Stimulated activated CD8-positive, alpha-beta memory T cell treated with anti-CD3 and anti-CD28 coated beads, Interleukin-12 subunit alpha, Interleukin-12 subunit beta, amount 100 ng/mL, for 4 hours (primary cell): ENCODE measurements around the gene SLC34A1.
"Not testable (repeated sequence)": the region's sequence is repeated elsewhere in the genome, so short reads cannot be mapped to it uniquely, and the experiment has no call there.

Experiments used
- DNase-seq: peaks from one replicate; pipeline ENCODE4 v3.0.0-alpha.2; 2020; ENCODE audit warnings: low read depth

Gene SLC34A1

DNA sequence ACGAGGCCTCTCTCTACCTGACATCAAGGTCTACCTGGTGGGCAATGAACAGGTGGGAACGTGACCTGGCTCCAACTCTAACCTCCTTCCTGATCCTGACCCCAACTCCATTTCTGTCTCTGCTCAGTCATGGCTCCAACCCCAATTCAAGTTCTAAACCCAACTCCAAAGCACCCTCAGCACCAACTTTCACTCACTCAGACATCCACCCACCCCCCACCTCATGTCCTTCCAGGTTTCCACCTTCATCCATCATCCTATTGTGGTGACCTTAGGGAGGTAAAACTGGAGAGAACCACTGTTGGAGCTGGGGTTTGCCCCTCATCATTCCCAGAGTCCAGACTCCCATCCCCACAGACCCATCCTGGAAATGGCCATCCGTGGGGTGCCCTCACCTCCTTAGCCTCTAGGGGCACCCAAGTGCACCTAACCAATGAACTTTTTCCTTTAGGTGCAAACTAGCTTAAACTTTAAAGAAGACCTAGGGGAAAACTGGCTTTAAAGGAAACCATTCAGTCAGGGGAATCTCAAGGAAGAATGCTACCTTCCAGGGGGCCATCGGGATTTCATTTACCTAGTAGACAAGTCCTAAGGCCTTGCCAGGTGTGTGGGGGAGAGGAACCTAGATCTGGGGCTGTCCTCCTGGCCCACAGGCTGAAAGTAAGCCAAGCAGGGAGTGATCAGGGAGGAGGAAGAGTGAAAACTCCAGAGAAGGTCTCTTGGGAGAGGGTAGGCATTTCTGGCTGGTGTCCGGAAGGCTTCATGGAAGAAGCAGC is 15.2 kb upstream of the SLC34A1 start:
- no peak for DNase-seq

DNA sequence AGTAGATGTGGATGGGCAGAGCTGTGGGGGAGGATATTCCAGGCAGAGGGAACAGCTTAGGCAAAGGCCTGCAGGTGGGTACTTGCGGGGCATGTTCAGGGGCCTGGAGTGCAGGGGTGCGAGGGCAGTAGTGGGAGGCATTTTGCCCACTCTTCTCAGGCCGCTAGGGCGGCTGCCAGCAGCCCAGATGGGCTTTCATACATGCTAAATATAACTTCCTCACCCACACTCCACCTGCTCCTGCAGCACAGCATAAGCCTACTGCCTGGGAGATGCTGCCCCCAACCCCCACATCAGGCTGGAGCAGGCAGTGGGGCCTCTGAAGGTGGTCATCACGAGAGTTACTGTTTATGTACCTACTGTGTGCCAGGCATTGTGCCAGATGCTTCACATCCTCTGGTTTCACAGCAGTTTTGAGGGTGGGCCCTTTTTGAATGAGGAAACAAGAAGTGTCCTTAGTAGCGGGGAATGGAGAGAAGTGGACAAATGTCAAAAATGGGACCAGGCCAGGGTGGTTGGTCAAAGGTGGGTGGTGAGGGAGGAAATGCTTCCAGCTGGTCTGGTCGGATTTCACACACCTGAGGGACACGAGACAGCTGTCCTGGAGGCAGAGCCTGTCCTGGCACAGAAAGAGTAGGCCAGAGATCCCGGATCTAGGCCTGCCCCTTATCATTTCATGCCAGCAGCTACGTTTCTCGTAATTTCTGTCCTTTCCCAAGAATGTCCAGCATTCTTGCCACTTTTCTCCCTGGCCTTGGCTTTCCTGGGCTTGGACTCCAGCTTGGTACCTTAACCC is 14.4 kb upstream of the SLC34A1 start:
- no peak for DNase-seq

DNA sequence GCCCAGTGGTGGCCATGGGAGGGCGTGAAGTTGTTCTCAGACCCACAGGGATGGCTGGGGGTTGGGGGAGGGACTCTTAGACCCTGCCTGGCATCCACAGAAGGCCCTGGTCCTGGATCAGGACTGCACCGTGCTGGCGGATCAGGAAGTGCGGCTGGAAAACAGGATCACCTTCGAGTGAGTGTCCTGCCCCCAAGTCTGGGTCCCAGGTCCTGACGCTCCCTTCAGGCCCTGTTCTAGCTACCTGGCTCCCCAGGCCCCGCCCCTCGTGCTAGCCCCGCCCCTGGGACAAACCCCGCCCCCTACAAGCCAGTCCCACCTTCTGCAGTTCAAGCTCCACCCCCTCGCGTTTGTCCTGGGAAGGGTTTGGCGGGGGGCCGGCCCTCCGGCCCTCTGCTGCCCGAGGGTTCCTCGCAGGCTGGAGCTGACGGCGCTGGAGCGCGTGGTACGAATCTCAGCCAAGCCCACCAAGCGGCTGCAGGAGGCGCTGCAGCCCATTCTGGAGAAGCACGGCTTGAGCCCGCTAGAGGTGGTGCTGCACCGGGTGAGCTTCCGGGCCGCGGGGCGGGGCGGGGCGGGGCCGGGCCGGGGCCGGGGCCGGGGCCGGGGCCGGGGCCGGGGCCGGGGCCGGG is 13.6 kb upstream of the SLC34A1 start:
- DNase-seq, result no peak

DNA sequence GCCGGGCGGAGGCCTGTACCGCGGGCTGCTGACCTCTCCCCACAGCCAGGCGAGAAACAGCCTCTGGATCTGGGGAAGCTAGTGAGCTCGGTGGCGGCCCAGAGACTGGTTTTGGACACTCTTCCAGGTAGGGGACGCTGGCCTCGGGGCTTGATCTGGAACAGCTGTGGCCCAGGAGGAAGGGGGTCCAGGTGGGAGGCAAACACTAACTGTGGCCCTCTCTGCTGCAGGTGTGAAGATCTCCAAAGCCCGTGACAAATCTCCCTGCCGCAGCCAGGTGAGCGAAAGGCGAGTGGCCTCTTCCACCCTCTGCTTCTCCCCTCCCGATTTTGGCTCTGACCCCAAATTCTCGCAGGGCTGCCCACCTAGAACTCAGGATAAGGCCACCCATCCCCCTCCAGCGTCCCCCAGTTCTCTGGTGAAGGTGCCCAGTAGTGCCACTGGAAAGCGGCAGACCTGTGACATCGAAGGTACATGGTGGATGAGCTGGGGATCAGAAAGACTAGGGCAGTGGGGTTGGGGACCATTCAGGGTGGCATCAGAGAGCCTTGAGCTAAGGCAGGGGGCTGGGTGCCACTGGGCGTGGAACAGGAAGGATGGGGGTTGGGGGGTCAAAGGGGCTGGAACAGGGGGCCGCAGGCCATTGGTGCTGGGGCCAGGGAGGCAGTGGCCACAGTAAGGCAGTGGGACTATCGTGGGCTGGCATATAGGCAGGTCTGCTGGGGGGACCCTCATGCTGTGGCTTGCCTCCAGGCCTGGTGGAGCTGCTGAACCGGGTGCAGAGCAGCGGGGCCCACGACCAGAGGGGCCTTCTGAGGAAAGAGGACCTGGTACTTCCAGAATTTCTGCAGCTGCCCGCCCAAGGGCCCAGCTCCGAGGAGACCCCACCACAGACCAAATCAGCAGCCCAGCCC is 12.9 kb upstream of the SLC34A1 start:
- DNase-seq, result no peak

DNA sequence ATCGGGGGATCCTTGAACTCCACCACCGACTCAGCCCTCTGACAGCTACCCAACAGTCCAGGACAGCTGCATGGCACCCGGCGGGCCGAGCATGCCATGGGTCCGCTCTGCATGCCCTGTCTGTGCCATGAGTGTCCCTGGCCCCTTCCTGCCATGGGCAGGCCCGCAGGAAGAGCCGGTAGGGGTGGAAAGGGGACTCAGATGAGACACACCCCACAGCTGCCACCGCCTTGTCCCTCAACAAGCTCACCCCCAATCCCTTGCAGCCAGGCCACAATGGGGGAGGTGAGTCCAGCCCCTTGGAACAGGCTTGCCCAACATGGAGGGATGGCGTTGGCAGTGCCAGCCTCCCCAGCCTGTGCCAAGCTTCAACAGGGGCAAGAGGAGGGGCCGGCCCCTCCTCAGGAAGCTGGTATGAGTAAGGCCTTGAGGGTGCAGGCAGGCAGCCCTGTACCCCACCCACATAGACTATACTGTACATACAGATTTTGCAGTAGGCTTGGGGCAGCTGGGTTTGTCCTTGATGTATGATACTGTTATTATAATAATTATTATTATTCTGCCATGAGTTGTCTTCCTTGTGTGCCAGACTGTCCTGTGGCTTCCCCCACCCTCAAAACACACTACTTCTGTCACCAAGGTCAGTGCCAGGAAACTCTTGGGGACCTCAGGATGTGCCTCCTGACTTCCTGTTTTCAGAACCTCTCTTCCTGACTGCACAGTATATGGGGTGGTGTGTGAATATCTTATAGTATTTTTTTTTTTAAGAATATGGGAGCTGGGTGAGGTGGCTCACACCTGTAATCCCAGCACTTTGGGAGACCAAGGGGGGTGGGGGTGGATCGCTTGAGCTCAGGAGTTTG is 12.0 kb upstream of the SLC34A1 start:
- DNase-seq, result no peak

DNA sequence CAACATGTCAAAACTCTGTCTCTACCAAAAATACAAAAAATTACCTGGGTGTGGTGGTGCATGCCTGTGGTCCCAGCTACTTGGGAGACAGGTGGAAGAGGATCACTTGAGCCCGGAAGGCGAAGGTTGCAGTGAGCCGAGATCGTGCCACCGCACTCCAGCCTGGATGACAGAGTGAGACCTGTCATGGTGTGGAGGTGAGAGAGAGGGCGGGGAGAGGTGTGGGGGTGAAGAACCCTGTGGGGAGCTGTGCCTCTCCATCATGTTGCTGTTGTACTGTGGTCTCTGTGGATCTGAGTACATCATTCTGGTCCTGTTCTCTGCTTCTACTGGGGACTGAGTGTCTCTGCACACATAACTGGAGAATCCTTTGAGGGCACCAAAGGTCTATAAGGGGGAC is 11.3 kb upstream of the SLC34A1 start:
- DNase-seq, result no peak

DNA sequence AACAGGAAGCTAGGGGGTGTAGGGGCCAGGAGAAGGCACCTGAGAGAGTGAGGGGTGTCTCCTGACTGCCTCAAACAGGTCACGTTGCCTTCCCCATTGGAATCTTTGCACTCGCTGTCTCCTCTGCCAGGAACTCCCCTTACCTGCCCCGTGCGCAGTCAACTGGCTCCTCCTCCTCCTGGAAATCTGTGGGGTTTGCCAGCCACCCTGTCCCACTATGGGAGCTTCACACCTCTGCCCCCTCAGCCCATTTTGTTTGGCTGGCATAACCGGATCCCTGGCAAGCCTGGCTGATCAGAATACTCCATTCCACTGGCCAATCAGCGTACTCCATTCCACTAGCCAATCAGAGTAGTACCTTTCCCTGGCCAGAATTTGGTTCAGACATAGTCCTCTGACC is 10.4 kb upstream of the SLC34A1 start:
- no peak for DNase-seq

DNA sequence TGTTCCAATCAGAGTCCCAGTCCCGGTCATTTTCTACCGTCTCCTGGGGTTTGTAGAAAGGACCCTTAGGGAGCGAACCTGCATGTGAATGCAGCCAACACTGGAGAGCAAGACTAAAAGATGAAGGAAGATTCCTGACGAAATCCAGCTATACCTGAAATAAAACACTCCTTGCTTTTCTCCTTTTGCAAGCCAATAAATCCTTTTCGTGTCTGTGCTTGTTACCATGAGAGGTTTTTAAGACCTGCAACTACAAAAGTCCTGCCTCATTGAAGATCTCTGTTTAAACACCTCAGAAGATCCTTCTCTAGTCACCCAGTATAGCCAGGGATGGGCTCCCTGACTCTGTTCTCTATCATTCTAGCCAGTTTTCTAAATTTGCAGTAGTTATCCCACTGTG is 10.0 kb upstream of the SLC34A1 start:
- no peak for DNase-seq

DNA sequence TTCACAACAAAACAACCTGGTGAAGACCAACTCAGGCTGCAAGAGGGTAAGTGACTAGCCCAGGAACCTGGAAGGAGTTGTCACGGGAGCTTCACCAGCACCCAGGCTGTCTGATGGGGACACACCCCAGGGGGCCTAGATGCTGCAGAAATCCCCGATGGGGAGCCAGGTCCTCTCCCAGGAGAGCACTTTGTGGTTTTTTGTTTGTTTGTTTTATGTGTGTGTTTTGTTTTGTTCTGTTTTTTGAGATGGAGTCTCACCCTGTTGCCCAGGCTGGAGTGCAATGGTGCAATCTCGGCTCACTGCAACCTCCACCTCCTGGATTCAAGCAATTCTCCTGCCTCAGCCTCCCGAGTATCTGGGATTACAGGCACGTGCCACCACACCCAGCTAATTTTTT is 8.7 kb upstream of the SLC34A1 start:
- not testable (repeated sequence) for DNase-seq

DNA sequence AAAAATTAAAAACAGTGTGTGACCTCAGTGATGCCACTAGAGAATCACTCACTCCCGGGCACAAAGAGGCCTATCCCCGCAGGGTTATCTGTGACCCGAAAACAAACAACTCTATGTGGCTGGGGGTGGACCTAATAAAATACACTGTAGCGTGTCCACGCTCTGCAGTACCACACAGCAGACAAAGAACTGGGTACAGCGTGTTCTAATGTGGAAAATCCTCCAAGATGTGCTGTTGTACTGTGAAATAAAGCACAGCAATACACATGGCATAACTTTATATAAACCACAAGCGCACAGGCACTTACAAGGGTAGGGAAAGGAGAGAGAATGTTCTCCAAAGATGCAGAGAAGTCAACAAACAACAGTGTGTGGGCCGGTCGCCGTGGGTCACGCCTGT is 8.1 kb upstream of the SLC34A1 start:
- DNase-seq, result no peak

DNA sequence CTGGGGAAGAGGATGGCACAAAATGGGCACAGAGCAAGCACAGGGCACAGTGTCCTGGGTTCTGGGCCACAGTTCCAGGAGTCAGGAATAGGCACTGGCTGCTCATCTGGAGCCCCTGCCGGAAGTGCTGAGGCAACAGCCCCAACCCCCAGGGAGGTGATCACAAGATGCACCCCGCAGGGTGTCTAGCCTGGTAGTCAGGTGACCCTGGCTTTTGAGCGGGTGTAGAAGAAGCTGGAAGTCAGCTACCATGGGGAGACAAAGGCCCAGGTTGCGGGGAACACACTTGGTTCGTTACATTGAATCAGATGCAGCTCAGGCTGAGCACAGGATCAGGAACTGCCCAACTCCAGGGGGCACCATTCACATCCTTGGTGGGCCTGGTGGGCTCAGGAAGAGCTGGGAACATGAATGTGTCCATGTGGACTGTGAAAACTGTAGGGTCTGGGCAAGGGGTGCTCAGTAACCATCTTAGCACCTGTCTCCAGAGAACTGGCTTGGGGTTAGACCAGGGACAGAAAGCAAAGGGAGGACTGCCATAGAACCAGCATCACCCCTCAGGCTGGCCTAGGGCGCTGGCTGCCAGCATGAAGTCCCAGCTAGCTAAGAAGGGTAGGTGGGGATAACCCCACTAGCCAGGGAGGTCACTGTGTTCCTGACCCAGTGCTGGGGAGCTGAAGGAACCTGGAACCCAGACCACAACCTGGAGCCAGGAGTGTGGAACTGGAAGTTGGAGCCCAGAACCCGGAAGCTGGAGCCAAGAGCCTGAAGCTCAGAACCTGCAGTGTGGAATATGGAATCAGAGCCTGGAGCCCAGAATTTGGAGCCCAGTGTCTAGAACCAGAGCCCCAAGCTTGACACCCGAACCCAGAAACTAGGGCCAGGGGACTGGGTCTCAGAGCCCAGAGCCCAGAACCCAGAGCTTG is 6.1 kb upstream of the SLC34A1 start:
- no peak for DNase-seq

DNA sequence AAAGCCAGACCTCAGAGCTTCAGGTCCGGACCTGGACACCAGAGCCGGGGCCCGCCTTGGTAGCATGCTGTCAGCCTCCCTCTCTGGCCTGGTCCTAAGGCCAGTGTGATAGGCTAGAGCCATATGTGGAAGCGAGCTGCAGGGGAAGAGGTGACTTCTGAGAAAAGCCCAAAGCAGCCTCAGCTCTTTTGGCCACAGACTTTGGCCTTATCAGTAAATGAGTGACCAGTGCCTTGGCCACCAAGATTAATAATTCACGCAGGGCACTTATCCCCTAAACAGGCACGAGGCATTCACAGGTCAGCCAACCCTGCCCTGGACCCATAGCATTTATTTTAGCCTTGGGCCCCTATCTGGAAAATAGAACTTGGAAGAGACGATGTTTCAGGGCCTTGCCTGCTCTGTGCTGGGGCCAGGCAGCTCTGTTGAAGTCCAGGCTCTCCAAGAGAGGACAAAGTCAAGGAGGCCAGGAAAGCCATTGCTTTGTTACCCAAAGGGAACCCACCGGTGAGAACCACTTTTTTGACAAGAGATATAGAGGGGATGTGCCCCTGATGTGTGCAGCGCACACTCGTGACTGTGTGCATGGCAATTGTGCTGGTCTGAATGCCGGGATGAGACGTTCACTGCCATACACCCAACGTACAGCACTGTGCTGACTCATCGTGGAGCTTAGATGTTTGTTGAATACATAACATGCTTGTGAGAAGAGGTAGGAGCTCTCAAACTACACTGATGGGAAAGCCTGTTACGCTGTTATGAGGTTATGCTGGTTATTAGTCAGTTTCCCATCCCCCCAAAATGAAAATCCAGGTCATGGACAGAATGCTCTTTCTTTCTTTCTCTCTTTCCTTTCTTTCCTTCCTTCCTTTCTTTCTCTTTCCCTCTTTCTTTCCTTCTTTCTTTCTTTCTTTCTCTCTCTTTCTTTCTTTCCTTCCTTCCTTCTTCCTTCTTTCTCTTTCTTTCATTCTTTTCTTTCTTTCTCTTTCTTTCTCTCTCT is 5.0 kb upstream of the SLC34A1 start:
- no peak for DNase-seq

DNA sequence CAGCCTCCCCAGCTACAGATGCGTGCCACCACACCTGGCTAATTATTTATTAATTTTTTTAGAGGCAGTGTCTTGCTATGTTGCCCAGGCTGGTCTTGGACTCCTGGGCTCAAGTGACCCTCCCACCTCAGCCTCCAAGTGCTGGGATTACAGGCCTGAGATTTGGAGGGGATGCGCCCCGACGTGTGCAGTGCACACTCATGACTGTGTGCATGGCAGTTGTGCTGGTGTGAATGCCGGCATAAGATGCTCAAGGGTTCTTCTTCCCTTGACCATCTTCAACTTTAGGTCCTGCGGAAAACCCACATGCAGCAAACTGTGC is 3.5 kb upstream of the SLC34A1 start:
- DNase-seq, result no peak

DNA sequence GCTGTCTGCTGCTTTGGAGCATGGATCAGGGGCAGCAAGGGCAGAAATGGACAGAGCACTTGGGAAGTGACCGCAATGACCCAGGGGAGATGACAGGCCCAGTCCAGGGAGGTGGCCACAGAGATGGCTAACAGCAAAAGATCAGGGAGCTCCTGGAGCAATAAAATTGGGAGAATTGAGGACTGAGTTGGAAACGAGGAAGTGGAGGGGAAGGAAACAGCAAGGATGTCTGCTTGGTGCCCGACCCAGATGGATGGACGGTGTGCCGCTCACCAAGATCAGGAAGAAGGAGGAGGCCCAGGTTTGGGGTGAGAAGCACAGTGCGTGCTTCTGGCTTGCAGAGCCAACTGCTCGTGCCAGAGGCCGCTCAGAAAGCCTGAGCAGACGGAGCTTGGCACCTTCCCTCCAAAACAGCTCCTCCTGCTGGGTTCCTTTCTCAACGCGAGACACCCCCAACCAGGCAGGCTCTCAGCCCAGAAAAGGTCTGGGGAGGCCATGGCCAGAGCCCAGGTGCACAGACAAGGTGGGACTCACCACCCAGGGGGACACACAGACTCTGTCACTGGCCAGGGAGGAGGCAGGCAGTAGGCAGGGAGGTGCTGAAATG is 1.7 kb upstream of the SLC34A1 start:
- DNase-seq, result no peak

DNA sequence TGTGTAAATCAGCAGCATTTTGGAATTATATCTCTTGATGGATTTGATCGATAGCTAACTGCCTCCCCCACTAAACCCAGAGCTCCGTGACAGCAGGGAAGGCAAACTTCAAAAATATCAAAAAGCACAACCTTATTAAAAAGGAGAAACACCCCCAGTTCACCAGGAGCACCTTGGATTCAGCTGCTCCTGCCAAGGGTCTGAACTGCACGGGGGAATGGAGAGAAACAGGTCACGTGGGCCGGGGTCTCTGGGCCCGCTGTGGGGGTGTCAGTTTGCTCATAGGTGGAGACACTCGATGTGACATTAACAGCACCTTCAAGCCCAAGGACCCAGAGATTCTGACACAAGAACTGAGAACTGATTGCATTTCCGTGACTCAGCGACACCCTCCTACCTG is 1.1 kb upstream of the SLC34A1 start:
- no peak for DNase-seq

DNA sequence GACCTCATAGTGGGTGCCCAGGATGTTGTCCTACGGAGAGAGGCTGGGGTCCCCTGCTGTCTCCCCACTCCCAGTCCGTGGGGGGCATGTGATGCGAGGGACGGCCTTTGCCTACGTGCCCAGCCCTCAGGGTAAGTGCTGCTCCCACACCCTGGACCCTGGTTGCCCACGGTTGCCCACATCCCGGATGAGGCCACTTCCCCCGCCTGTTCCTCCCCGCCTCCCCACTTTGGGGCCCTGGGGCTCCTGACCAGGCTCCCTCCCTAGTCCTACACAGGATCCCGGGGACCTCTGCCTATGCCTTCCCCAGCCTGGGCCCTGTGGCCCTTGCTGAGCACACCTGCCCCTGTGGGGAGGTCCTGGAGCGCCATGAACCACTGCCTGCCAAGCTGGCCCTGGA is 1.5 kb downstream of the SLC34A1 start:
- no peak for DNase-seq

DNA sequence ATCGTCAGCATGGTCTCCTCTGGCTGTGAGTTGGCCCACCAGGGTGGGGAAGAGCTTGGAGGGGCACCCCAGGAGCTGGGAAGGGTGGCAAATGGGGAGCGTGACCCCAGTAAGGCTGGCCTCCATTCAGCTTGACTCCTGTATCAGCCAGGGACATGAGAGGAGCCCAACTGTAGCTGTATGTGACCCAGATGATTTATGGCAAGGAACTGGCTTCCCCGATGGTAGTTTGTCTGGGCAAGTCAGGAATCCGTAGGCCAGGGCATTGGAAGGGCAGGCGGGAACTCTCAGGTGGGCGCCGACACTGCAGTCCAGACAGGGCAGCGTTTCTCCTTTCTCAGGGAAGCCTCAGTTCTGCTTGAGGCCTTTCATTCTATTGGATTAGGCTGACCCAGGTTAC is 2.3 kb downstream of the SLC34A1 start:
- no peak for DNase-seq

DNA sequence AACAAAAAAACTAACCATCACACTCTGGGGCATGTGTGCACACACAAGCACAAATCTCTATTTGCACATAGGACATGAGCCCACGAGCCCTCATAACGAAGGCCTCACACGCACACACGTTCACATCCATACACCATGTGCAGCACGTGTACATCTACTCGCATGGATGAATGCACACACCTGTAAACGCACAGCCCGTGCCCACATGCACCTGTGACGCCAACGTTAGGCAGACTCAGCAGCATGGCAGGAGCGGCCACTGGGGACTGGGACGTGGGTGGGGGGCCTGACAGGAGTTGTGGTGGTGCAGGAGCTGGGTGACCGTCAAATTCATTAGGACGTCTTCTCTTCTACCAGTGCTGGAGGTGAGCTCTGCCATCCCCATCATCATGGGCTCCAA is 3.2 kb downstream of the SLC34A1 start:
- no peak for DNase-seq
